HepG2 (cell line): ENCODE data around the gene NEDD8. TPM values are rescaled to one million over a fixed set of nuclear protein-coding genes. Genes with fewer than 3 reads are reported as not detected.

Experiments used
- BRD4 ChIP-seq: sonication (generic); formaldehyde crosslinking; IDR thresholded peaks from 2 replicates; pipeline ENCODE4 v1.4.0; 2020; ENCODE audit warnings: missing genetic modification reagents
- HHEX ChIP-seq: IDR thresholded peaks from 2 replicates; pipeline ENCODE4 v1.6.1; 2016; ENCODE audit warnings: control low read depth
- HIC2 ChIP-seq: sonication (generic); formaldehyde crosslinking; IDR thresholded peaks from 2 replicates; pipeline ENCODE4 v1.9.0; 2022; ENCODE audit warnings: low read depth, missing genetic modification reagents
- HIVEP1 ChIP-seq: sonication (generic); formaldehyde crosslinking; IDR thresholded peaks from 2 replicates; pipeline ENCODE4 v1.4.0; 2020; ENCODE audit warnings: mild to moderate bottlenecking, missing genetic modification reagents
- NFYC ChIP-seq: IDR thresholded peaks from 2 replicates; pipeline ENCODE4 v1.6.1; 2016; ENCODE audit warnings: missing genetic modification reagents, missing compliant biosample characterization
- RELA ChIP-seq: sonication (generic); formaldehyde crosslinking; IDR thresholded peaks from 2 replicates; pipeline ENCODE4 v1.4.0; 2020; ENCODE audit warnings: missing genetic modification reagents
- SIX4 ChIP-seq: sonication (generic); formaldehyde crosslinking; IDR thresholded peaks from 2 replicates; pipeline ENCODE4 v1.4.0; 2020; ENCODE audit warnings: missing genetic modification reagents
- SOX6 ChIP-seq, 2 experiments: fragments of 450-650 bp in 1 of 2; sonication (generic) in 1 of 2; formaldehyde crosslinking in 1 of 2; IDR thresholded peaks; 2 replicates each; pipeline versions ENCODE4 v1.4.0 to v1.6.1; 2017 to 2020; ENCODE audit warnings: antibody characterized with exemption in 1 of 2, mild to moderate bottlenecking in 1 of 2, missing genetic modification reagents in 1 of 2
- SRY ChIP-seq: sonication (generic); formaldehyde crosslinking; IDR thresholded peaks from 2 replicates; pipeline ENCODE4 v1.8.0; 2022; ENCODE audit warnings: mild to moderate bottlenecking, missing genetic modification reagents
- WIZ ChIP-seq: sonication (generic); formaldehyde crosslinking; IDR thresholded peaks from 2 replicates; pipeline ENCODE4 v1.5.1; 2020; ENCODE audit warnings: mild to moderate bottlenecking, missing genetic modification reagents
- ZBED4 ChIP-seq: sonication (generic); formaldehyde crosslinking; IDR thresholded peaks from 2 replicates; pipeline ENCODE4 v1.4.0; 2020; ENCODE audit warnings: missing genetic modification reagents, borderline replicate concordance
- ZBTB14 ChIP-seq: sonication (generic); formaldehyde crosslinking; IDR thresholded peaks from 2 replicates; pipeline ENCODE4 v1.4.0; 2020; ENCODE audit warnings: missing genetic modification reagents
- ZHX2 ChIP-seq, 2 experiments: sonication (generic) in 1 of 2; formaldehyde crosslinking in 1 of 2; IDR thresholded peaks; 2 replicates each; pipeline versions ENCODE4 v1.6.1 to v1.9.0; 2014 to 2022; ENCODE audit warnings: antibody characterized with exemption in 1 of 2, borderline replicate concordance in 1 of 2, inconsistent platforms in 1 of 2, low read depth in 1 of 2, missing genetic modification reagents in 1 of 2
- ZNF225 ChIP-seq: sonication (generic); formaldehyde crosslinking; IDR thresholded peaks from 2 replicates; pipeline ENCODE4 v1.4.0; 2020; ENCODE audit warnings: mild to moderate bottlenecking, missing genetic modification reagents
- ZNF777 ChIP-seq: sonication (generic); formaldehyde crosslinking; IDR thresholded peaks from 2 replicates; pipeline ENCODE4 v1.4.0; 2020; ENCODE audit warnings: missing genetic modification reagents
- polyA plus RNA-seq, 8 experiments: library from polyadenylated mRNA; depleted of rRNA in 3 of 8; stranded (reverse) in 7 of 8; unstranded in 1 of 8; fragments of >200 nt; fragmentation: Illumina TruSeq in 4 of 8; extraction: Trizol in 4 of 8; gene quantifications; 2 replicates each; pipeline versions ENCODE4 v1.2.1 to v1.2.3, GENCODE V29; 2011 to 2016; ENCODE audit warnings: low read depth in 4 of 8, missing spikeins in 1 of 8, mixed read lengths in 1 of 8; ENCODE audit not compliant: insufficient read depth in 1 of 8
- total RNA-seq, 5 experiments: library from RNA; depleted of rRNA; stranded (reverse); fragments of >200 nt; fragmentation: Illumina TruSeq; extraction: Trizol; gene quantifications; 2 replicates each; pipeline ENCODE4 v1.2.3, GENCODE V29; 2016; ENCODE audit warnings: low read depth in 1 of 5

The NEDD8 gene
- total and polyA plus RNA-seq, 2 of the 13 experiments (the other 11 are each of a cell fraction or from before 2014, with no cell fraction given) = 535 to 713 TPM

- TF ChIP-seq ZHX2 (IDR thresholded peaks at IDR 0.05; ENCODE audit: low read depth) (peak; percentile 71; the same call in 1 of the 2 replicates), ZHX2 (CRISPR knock-in tag; IDR thresholded peaks at IDR 0.05; ENCODE audit: borderline replicate concordance) (no peak), ZBTB14 (CRISPR knock-in tag) (no peak), ZBED4 (CRISPR knock-in tag) (0 out of 2 replicates have a peak, but pooled peaks have one; percentile 18), NFYC (no peak), RELA (CRISPR knock-in tag) (no peak), ZNF777 (CRISPR knock-in tag) (no peak), WIZ (CRISPR knock-in tag) (peak; percentile 73; the same call in 1 of the 2 replicates), SRY (CRISPR knock-in tag) (no peak), ZNF225 (CRISPR knock-in tag) (peak; percentile 94), HIC2 (CRISPR knock-in tag) (peak; percentile 64), HHEX (CRISPR knock-in tag) (peak; percentile 76), BRD4 (CRISPR knock-in tag) (0 out of 2 replicates have a peak, but pooled peaks have one; percentile 45), SIX4 (CRISPR knock-in tag) (no peak), SOX6 (IDR thresholded peaks at IDR 0.05) (no peak), SOX6 (CRISPR knock-in tag; IDR thresholded peaks at IDR 0.05) (peak; percentile 29; the same call in 1 of the 2 replicates), HIVEP1 (CRISPR knock-in tag) (peak; percentile 85)
These were observed 20.3 kb upstream of the NEDD8 start (continued) for GRCh38 chr14:24252289-24253124.
